RWPE1 (cell line): ENCODE measurements around the gene RTCB.
"Not testable (repeated sequence)": the region's sequence is repeated elsewhere in the genome, so short reads cannot be mapped to it uniquely, and the experiment has no call there.

ENCODE experiments used
- CTCF ChIA-PET: fragments of 350-600 bp; sonication (Branson Sonifier 250); formaldehyde crosslinking; extraction: SDS; loops from one replicate; lab custom pipeline; 2021; lab: Yijun Ruan, JAX
- POLR2A ChIA-PET: fragments of 400-600 bp; formaldehyde crosslinking; extraction: SDS; loops from one replicate; lab custom pipeline; 2020; ENCODE audit warnings: antibody characterized with exemption; ENCODE audit not compliant: low non-redundant PET; lab: Yijun Ruan, JAX
- DNase-seq: peaks from one replicate; pipeline ENCODE4 v3.0.0; 2012; ENCODE audit warnings: low spot score
- H3K27ac ChIP-seq: fragments of 450-650 bp; 2 replicates; pipeline ENCODE4 v1.5.1; 2017
- TF ChIP-seq, protein P1 (sequence below): fragments of 450-650 bp; conservative IDR thresholded peaks from 2 replicates; pipeline ENCODE4 v1.5.1; 2017; ENCODE audit warnings: low read depth, mild to moderate bottlenecking

RTCB gene

DNA sequence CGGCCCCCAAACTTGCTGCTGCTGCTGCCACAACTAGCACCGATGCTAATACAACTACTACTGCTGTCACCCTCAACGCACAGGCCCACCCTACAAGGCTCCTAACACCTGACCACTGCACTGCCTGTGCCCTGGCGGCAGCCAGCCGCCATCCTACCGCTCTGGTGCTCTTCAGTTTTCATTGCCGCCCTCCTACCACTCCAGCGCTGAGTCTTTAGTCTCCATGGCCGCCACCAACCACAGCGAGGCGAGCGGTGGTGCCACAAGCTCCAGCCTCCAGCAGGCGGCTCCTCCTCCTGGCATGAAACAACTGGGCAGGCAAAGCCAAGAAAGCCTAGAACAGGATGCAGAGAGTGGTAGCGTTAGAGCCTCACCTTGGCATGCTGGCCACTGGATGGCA, 59.4 kb downstream of the RTCB start:
- H3K27ac ChIP-seq: peak overlapping the region; percentile 12; the same call in 1 of the 2 replicates
- ChIA-PET POLR2A (no interaction called here), CTCF (no interaction called here)
- TF ChIP-seq, protein P1, sequence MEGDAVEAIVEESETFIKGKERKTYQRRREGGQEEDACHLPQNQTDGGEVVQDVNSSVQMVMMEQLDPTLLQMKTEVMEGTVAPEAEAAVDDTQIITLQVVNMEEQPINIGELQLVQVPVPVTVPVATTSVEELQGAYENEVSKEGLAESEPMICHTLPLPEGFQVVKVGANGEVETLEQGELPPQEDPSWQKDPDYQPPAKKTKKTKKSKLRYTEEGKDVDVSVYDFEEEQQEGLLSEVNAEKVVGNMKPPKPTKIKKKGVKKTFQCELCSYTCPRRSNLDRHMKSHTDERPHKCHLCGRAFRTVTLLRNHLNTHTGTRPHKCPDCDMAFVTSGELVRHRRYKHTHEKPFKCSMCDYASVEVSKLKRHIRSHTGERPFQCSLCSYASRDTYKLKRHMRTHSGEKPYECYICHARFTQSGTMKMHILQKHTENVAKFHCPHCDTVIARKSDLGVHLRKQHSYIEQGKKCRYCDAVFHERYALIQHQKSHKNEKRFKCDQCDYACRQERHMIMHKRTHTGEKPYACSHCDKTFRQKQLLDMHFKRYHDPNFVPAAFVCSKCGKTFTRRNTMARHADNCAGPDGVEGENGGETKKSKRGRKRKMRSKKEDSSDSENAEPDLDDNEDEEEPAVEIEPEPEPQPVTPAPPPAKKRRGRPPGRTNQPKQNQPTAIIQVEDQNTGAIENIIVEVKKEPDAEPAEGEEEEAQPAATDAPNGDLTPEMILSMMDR: no peak
- no peak for DNase-seq

DNA sequence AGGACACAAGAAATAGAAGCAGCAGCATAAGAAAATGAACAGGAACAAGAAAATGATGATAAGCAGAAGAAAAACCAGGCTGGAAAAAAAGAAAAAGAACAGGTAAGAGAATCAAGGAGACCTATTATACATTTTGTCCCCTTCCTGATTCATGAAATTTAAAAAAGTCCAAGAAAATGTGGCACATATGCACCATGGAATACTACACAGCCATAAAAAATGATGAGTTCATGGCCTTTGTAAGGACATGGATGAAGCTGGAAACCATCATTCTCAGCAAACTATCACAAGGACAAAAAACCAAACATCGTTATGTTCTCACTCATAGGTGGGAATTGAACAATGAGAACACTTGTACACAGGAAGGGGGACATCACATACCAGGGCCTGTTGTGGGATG, 60.2 kb downstream of the RTCB start:
- CTCF ChIA-PET, H3K27ac ChIP-seq, DNase-seq, POLR2A ChIA-PET: not testable (repeated sequence)

DNA sequence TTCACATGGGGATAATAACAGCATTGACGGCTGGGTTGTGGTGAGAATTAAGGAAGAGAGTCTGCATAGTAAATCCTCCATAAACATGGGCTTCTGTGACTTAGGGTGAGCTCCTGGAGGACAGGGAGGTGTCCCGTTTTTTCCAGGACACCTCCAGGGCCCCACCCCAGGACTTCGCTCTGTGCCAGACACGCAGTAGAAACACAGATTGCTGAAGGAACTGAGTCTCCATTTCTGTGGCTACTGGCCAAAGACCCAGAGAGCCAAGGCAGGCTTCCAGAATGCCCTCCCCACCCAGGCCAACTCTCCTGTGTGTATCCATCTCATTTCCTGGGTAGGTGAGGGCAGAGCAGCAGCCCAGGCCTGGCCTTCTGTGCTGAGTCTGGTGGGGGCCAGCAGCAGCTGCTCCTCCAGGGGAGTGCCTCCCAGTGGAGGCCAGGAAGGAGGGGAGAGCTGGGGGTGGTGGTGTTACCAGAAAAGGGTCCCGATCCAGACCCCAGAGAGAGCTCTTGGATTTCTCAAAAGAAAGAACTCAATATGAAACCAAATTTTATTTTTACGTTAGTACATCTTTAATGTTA, 63.9 kb downstream of the RTCB start:
- TF ChIP-seq, protein P1: no peak
- CTCF ChIA-PET: no interaction called here
- DNase-seq: no peak
- no peak overlapping the region for H3K27ac ChIP-seq
- POLR2A ChIA-PET: no interaction called here

DNA sequence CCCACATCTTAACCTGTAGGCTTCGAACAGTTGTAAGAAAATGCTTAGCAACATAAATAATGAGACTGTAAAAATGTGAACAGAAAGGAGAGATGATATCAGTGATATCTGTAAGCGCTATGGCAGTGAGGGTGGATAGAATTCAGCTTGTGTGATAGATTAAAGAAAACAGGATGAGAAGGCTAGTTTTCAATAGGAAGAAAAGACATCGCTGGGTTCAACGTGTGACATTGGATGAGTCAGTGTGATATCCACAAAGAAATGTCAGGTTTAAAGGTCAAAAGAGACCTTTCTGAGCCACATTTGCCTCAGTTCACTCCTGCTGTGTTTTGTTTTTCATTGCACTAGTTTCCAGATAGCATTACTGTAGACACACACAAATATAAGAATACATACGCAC, 68.1 kb downstream of the RTCB start:
- no peak overlapping the region for H3K27ac ChIP-seq
- TF ChIP-seq, protein P1: no peak
- POLR2A ChIA-PET: no interaction called here
- no peak for DNase-seq
- CTCF ChIA-PET: interaction anchor here (0.6 to 0.7 kb wide), 2 partner anchors 9 to 130 kb away, joined by 3 read pairs; no protein-coding TSS in a partner anchor

DNA sequence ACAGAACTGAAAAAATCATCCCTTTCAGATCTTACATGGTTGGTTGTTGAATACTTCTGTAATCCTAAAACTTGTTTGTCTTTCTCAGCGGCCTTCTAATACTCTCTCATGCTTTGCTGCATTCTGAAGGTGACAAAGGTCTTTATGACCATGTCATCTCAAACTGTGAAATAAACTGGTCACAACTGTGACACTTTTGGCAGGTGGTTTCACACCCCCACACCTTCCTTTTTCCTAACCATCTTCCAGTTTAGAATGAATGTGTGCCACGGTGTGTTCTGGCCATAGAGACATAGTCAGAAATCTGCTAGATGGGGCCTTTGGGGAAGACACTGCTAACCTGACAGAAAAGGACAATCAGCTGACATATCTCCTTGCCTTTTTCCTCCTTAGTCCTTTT, 69.1 kb downstream of the RTCB start:
- POLR2A ChIA-PET: no interaction called here
- CTCF ChIA-PET: no interaction called here
- DNase-seq: no peak
- no peak overlapping the region for H3K27ac ChIP-seq
- TF ChIP-seq, protein P1: no peak

DNA sequence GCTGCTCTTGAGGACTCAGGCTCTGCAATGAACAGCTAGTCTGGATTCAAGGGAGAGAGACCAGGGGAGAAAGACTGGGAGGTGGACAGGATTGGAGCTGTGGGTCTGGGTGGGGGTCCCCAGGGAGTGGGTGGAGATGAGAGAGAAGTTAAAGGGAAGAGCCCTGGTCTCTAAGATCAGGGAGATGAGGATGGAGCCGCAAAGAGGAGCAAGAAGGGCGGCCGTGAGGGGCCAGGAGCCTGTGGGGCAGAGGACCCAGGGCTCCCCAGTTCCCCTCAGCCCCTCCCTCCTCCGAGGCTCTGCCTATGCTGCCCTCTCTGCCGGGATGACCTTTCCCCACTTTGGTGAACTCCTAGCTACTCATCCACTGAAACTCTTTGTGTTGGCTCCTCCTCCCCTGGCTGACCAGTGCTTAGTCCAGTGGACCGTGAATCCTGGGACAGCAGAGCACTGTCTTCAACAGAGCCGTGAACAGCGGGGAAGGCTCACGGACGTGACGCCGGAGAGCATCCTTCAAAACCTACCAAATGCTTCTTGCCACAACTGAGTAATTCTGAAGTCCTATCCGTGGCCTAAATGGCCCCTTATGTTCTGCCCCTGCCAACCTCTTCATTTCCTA, 70.8 kb downstream of the RTCB start:
- H3K27ac ChIP-seq: no peak overlapping the region
- ChIA-PET CTCF (no interaction called here), POLR2A (no interaction called here)
- DNase-seq: no peak
- TF ChIP-seq, protein P1: no peak

DNA sequence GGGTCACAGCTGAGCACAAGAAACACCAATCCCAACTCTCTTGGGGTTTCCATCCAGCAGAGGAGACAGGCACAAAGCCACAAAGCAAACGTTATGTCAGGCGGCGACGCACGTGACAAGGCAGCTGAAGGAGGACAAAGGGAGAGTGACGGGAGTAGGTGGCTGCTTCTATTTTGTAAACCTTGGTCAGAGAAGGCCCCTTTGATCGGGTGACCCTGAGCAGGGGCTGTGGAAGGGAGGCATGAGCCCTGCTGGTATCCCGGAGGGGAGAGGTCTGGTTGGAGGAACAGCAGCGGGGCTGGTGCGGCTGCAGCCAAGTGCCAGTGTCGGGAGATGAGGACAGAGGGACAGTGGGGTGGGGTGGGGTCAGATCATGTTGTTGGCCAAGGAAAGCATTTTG, 71.6 kb downstream of the RTCB start:
- no peak overlapping the region for H3K27ac ChIP-seq
- POLR2A ChIA-PET: no interaction called here
- CTCF ChIA-PET: no interaction called here
- no peak for DNase-seq
- TF ChIP-seq, protein P1: no peak
